Brain microvascular endothelial cell (primary cell): ENCODE data around the gene LAMTOR5.

Experiments
- DNase-seq: peaks from one replicate; pipeline ENCODE4 v3.0.0-alpha.2; 2020
- H3K27ac ChIP-seq: fragments of 250-450 bp; sonication (Bioruptor Pico); 2 replicates; pipeline ENCODE4 v1.5.1; 2020; ENCODE audit warnings: mild to moderate bottlenecking, moderate library complexity
- H3K27me3 ChIP-seq: fragments of 250-450 bp; sonication (Bioruptor Pico); replicated peaks from 2 replicates; pipeline ENCODE4 v1.5.1; 2020; ENCODE audit warnings: mild to moderate bottlenecking
- H3K36me3 ChIP-seq: fragments of 250-450 bp; sonication (Bioruptor Pico); replicated peaks from 2 replicates; pipeline ENCODE4 v1.5.1; 2020; ENCODE audit warnings: mild to moderate bottlenecking
- H3K4me3 ChIP-seq: 2 replicates; pipeline ENCODE4 v1.5.1; 2011; ENCODE audit warnings: low read depth, mild to moderate bottlenecking, control low read depth, low read length, moderate library complexity
- in situ Hi-C: cut with HindIII; loops from 2 replicates; pipeline ENCODE4 v1.10.0; 2017; ENCODE audit warnings: low sequenced_read_pairs, low pct_ligation_motif_present
- TF ChIP-seq, protein P1 (sequence below): IDR thresholded peaks from 2 replicates; pipeline ENCODE4 v1.5.1; 2011; ENCODE audit warnings: low read depth, mild to moderate bottlenecking, moderate library complexity, low read length, control low read depth, inconsistent platforms; ENCODE audit errors: missing control alignments

The LAMTOR5 gene

DNA sequence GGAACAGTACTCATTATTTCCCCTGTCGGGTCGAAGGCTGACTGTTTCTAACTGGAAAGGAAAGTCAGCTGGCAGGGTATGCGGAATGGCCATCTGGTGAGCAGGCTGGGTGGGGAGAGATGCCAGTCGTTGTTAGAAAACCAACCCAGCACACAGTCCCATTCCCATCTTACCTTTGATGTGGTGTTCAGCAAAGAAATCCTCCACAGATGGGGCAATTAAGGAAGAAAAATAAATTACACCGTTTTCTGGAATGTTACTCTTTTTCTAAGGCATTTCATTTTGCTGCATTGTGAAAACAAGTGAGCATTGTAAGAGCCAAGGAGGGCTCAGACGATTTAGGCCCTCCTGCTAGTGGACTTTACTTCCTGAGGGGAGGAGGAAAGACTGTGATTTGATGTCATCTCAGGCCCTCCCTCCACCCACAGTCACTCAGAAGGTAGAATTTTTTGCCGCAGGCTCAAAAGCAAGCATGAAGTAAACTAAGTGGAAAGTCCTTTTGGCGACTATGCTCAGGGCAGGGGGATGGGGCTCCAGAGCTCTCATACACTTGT, 16.7 kb downstream of the LAMTOR5 start, which contains the start of gene SLC16A4:
Gene SLC16A4 (minus strand): TSS at position 335 of the 554 bp plus-strand sequence. CDS start 1,703 bp downstream, outside the sequence.
- in situ Hi-C loops = no loop called here
- Histone ChIP-seq H3K4me3 (peak within 1 kb of the TSS; percentile 50), H3K27ac (peak within 1 kb of the TSS; percentile 88), H3K27me3 (no peaks in the 10 kb centered on the region), H3K36me3 (no peaks in the 10 kb centered on the region)
- peak; percentile 53 for DNase-seq
- TF ChIP-seq, protein P1, sequence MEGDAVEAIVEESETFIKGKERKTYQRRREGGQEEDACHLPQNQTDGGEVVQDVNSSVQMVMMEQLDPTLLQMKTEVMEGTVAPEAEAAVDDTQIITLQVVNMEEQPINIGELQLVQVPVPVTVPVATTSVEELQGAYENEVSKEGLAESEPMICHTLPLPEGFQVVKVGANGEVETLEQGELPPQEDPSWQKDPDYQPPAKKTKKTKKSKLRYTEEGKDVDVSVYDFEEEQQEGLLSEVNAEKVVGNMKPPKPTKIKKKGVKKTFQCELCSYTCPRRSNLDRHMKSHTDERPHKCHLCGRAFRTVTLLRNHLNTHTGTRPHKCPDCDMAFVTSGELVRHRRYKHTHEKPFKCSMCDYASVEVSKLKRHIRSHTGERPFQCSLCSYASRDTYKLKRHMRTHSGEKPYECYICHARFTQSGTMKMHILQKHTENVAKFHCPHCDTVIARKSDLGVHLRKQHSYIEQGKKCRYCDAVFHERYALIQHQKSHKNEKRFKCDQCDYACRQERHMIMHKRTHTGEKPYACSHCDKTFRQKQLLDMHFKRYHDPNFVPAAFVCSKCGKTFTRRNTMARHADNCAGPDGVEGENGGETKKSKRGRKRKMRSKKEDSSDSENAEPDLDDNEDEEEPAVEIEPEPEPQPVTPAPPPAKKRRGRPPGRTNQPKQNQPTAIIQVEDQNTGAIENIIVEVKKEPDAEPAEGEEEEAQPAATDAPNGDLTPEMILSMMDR = no peak

DNA sequence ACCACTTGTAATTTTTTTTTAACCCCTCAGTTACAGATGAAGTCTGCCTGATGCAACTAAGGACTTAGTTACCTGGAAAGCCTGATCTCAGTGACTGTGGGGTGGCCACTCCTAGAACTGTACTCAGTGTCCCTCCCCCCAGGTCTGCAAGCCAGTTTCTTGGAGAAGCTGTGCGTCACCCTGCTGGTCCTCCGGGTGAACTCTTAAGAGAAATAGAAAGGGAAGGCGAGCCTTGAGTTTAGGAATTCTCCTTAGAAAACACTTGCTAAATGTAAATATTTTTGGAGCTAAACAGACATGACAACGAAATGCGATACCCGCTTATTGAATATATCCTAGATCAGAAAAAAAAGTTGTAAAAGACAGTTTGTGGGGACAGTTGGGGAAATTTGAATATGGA, 17.4 kb downstream of the LAMTOR5 start:
- TF ChIP-seq, protein P1 = peak; percentile 25
- in situ Hi-C loops = no loop called here
- Histone ChIP-seq H3K27ac (peak overlapping the region; percentile 88), H3K27me3 (no peaks in the 10 kb centered on the region), H3K4me3 (peak overlapping the region; percentile 50), H3K36me3 (no peaks in the 10 kb centered on the region)
- DNase-seq = peak; percentile 86

DNA sequence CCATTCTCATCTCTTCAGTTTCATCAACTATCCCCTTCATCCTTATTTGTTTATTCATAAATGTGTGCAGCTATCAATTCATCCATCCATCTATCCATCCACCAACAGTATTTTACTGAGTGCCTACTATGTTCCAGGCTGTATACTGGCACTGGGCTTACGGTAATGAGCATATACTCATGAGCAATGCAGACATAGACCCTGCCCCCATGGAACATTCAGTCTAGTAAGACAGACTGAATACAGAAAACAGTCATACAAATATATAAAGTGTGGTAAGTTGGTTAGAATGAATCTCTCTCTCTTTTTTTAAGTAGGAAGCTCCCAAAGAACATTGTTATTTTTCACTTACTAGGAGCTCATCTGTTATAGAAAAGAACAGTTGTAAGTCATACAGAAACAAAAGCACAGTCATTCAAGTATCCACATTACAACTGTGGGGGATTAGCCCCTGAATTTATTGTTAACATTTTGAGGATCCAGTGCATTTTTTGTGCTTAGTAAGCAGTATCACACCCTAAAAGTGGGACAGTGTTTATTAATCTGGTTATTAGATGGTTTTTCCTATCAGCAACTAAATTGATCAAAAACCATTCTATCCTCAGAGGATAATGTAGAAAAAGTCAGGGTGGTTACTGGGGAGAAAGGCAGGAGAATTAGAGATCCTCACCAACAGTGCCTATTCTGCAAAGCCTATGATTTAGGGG, 20.3 kb downstream of the LAMTOR5 start:
- TF ChIP-seq, protein P1 = no peak
- Histone ChIP-seq H3K4me3 (no peak overlapping the region), H3K27me3 (no peaks in the 10 kb centered on the region), H3K36me3 (no peaks in the 10 kb centered on the region), H3K27ac (no peak overlapping the region)
- in situ Hi-C loops = no loop called here
- no peak for DNase-seq

DNA sequence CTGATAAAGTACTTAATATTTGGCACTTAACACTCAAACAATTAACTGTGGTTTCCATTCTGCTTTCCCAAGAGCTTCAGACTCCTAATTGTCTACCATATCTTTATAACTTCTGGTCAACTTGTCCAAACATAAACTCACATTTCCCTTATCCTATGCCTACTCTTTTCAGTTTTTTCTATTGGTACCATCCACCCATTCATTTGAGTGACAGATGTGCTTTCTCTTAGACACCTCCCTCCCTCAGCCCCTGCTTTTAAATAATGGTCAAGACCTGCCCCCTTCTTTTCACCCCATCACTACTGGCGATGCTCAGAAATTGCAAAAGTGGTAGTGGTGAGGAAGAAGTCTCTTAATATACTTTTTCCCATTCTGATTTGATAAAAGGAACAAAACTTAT, 22.1 kb downstream of the LAMTOR5 start:
- H3K4me3 ChIP-seq = no peak overlapping the region
- in situ Hi-C loops = no loop called here
- TF ChIP-seq, protein P1 = no peak
- no peak for DNase-seq
- no peaks in the 10 kb centered on the region for H3K36me3 ChIP-seq
- H3K27ac ChIP-seq = no peak overlapping the region
- H3K27me3 ChIP-seq = no peaks in the 10 kb centered on the region

DNA sequence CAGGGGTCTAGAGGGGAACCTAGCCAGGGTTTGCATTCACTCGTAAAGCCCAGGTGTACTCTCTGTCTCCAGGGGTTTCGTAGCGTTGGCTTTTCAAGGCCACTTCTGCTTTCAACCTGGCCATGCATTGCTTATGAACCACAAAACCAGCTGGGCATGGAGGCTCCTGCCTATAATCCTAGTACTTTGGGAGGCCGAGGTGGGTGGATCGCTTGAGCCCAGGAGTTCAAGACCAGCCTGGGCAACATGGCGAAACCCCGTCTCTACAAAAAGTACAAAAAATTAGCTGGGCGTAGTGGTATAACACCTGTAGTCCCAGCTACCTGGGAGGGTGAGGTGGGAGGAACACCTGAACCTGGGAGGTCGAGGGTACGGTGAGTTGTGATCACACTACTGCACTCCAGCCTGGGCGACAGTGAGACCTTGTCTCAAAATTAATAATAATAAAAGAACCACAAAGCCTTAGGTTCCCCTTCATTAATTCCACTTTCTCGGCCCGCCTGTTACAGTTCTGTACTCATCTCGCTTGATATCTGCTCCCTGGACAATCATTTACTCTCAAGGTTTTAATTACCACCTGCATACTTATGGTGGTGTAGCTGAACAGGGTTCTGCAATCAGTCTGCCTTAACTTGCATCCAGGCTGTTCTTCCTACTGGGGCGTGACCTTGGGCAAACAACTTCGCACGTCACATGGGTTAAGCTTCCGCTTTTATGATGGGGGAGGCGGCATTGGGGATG, 22.7 kb downstream of the LAMTOR5 start:
- in situ Hi-C loops = no loop called here
- Histone ChIP-seq H3K36me3 (no peaks in the 10 kb centered on the region), H3K4me3 (no peak overlapping the region), H3K27ac (no peak overlapping the region), H3K27me3 (no peaks in the 10 kb centered on the region)
- TF ChIP-seq, protein P1 = no peak
- DNase-seq = no peak
